Testis (tissue), 2 donors: Measurements from ENCODE around the gene SPSB3.

Experiments
- CTCF ChIP-seq, 3 experiments: fragments of 450-650 bp in 2 of 3; fragments of 200-600 bp in 1 of 3; sonication (generic) in 1 of 3; IDR thresholded peaks; one replicate each; pipeline ENCODE4 v1.5.1; 2016 to 2019; ENCODE audit warnings: antibody characterized with exemption in 3 of 3, mild to moderate bottlenecking in 2 of 3, moderate library complexity in 1 of 3
- POLR2A ChIP-seq: fragments of 450-650 bp; IDR thresholded peaks from one replicate; pipeline ENCODE4 v1.6.1; 2017; ENCODE audit warnings: antibody characterized with exemption, mild to moderate bottlenecking, moderate library complexity

GRCh38 chr16:1731603-1732002 lies 50.8 kb downstream of the SPSB3 start:
- TF ChIP-seq CTCF (IDR thresholded peaks at IDR 0.05) (no peak), POLR2A (no peak)
